ENCODE results near the gene PLTP. TPM values are rescaled to one million over a fixed set of nuclear protein-coding genes. Genes with fewer than 3 reads are reported as not detected.

The PLTP gene
- polyA plus RNA-seq, 3 donors = 1.6 to 3.0 (median 2.9) TPM

DNA sequence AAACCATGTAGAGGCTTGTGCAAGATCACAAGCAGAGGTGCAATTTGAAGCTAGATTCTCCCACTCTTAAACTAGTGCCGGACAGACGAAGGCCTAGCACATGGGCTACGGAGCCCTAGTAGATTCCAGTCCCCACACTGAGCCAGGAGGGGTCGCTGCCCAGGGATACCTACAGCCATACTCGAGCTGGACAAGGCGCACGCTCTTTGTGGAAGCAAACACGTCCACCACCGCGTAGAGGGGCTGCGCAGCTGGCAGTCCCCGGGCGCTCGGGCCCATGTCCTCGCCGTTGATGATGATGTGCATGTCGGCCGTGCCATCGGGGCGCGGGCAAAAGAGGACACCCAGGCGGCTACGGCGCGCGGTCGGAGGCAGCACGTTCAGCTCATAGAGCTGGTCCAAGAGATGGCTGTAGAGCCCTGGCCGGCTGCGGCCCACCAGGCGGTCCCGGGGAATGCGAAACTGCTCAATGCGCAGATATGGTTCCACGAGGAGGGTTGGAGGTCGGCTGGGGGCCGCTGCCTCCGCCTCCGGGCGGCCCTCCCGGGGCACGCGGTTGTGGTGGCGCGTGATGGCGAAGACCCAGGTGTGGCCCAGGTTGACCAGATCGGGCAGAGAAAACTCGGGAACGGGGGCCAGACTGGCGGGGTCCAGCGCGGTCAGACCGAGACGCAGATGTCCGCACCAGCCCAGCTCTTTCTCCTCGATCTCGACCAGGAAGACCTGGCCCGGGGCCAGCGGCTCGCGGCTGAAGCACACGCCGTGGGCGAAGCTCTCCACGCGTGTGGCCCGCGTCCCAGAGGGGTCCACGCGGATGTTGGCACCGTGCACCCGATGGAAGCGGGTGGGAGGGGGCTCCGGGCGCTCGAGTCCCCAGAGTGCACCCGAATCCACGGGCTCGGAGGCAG lies 21.6 kb downstream of the PLTP start:
- TF ChIP-seq, protein P1, sequence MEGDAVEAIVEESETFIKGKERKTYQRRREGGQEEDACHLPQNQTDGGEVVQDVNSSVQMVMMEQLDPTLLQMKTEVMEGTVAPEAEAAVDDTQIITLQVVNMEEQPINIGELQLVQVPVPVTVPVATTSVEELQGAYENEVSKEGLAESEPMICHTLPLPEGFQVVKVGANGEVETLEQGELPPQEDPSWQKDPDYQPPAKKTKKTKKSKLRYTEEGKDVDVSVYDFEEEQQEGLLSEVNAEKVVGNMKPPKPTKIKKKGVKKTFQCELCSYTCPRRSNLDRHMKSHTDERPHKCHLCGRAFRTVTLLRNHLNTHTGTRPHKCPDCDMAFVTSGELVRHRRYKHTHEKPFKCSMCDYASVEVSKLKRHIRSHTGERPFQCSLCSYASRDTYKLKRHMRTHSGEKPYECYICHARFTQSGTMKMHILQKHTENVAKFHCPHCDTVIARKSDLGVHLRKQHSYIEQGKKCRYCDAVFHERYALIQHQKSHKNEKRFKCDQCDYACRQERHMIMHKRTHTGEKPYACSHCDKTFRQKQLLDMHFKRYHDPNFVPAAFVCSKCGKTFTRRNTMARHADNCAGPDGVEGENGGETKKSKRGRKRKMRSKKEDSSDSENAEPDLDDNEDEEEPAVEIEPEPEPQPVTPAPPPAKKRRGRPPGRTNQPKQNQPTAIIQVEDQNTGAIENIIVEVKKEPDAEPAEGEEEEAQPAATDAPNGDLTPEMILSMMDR (IDR thresholded peaks at IDR 0.05) = peak; percentile 75
- H3K36me3 Mint-ChIP-seq = peaks cover 34 to 44% of the 10 kb centered on the region in 2 donors
- under 1% methylated on average over 79 of the region's 79 CpGs for WGBS (ENCODE audit: insufficient coverage)
- peak; percentile 69 to 82 (median 79) for DNase-seq
- intact Hi-C loops (cut with micrococcal nuclease) = loop anchor here (2.0 to 5.0 kb wide), 2 partner anchors 33 to 44 kb away; partner anchors contain the start of genes ACOT8 (in 1 of the 2), PCIF1 (in 1 of the 2) and ZSWIM3 (in 1 of the 2)
- peaks cover 35% of the 10 kb centered on the region for H3K4me1 Mint-ChIP-seq
- Histone ChIP-seq H3K79me2 (ENCODE audit: insufficient read depth, low read length) (peaks cover 46% of the 10 kb centered on the region), H4K20me1 (ENCODE audit: insufficient read depth, low read length) (peaks cover 28% of the 10 kb centered on the region), H3K36me3 (replicated peaks in 1 of 2; ENCODE audit: control insufficient read depth in 1 of 2, insufficient read depth in 2 of 2, low read length in 2 of 2) (peaks cover 27 to 41% of the 10 kb centered on the region in 2 donors), H3K4me2 (replicated peaks; ENCODE audit: extremely low read depth, low read length, poor library complexity, severe bottlenecking) (peak overlapping the region; percentile 99), H3K27me3 (ENCODE audit: control insufficient read depth in 2 of 2, insufficient read depth in 2 of 2, low read length in 2 of 2) (no peaks in the 10 kb centered on the region), H3K4me1 (ENCODE audit: control insufficient read depth in 1 of 2, insufficient read depth in 2 of 2, low read length in 2 of 2) (peaks cover 37 to 49% of the 10 kb centered on the region in 2 donors), H3K9me3 (replicated peaks in 1 of 2; ENCODE audit: control insufficient read depth in 1 of 2, insufficient read depth in 1 of 2, low read length in 2 of 2) (no peaks in the 10 kb centered on the region), H2AFZ (ENCODE audit: insufficient read depth, low read depth, low read length, poor library complexity, severe bottlenecking) (peak overlapping the region; percentile 92), H3K27ac (ENCODE audit: low read depth in 1 of 2, low read length in 2 of 2) (peak overlapping the region; percentile 59 to 87), H3K4me3 (replicated peaks in 1 of 3; ENCODE audit: low read depth in 2 of 3, low read length in 3 of 3) (peak overlapping the region; percentile 62 to 95 (median 72)), H3K9ac (ENCODE audit: insufficient read depth, low read length, poor library complexity, severe bottlenecking) (peak overlapping the region; percentile 78)
- H3K4me3 Mint-ChIP-seq = peak overlapping the region; percentile 91 to 93
- no peaks in the 10 kb centered on the region for H3K27me3 Mint-ChIP-seq (ENCODE audit: low read depth in 3 of 3)
- peak overlapping the region in 6 of 7 donors; percentile 46 to 96 (median 87) for H3K27ac Mint-ChIP-seq
- H3K9me3 Mint-ChIP-seq = peaks cover 0 to 2% (median 0%) of the 10 kb centered on the region in 7 donors

DNA sequence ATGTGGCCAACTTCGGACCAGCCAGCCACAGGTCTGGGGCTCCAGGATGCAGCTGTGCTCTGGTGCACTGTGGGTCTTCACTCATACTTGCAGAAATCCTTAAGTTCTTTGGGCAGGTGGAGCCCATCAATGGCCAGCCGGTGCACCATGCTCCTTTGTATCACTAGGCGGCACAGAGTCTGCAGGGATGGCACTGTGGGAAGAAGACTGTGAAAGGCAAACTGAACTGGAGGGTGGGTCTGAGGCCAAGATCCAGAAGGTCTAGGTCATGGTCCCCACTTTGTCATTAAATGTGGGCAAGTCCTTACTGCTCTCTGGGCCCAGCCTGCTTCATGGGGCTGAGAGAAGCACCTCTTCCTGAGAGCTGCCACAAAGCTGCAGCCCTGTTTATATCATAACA lies 23.3 kb downstream of the PLTP start:
- intact Hi-C loops (cut with micrococcal nuclease) = loop anchor here in 1 of 2 donors (5.0 kb wide), 1 partner anchor 44 kb away; the partner anchor contains the start of gene PCIF1
- Histone ChIP-seq H3K4me1 (ENCODE audit: control insufficient read depth in 1 of 2, insufficient read depth in 2 of 2, low read length in 2 of 2) (peaks cover 52 to 60% of the 10 kb centered on the region in 2 donors), H3K9ac (ENCODE audit: insufficient read depth, low read length, poor library complexity, severe bottlenecking) (no peak overlapping the region), H3K36me3 (replicated peaks in 1 of 2; ENCODE audit: control insufficient read depth in 1 of 2, insufficient read depth in 2 of 2, low read length in 2 of 2) (peaks cover 14 to 29% of the 10 kb centered on the region in 2 donors), H2AFZ (ENCODE audit: insufficient read depth, low read depth, low read length, poor library complexity, severe bottlenecking) (no peak overlapping the region), H3K27me3 (ENCODE audit: control insufficient read depth in 2 of 2, insufficient read depth in 2 of 2, low read length in 2 of 2) (no peaks in the 10 kb centered on the region), H4K20me1 (ENCODE audit: insufficient read depth, low read length) (peaks cover 20% of the 10 kb centered on the region), H3K4me3 (replicated peaks in 1 of 3; ENCODE audit: low read depth in 2 of 3, low read length in 3 of 3) (no peak overlapping the region), H3K79me2 (ENCODE audit: insufficient read depth, low read length) (peaks cover 46% of the 10 kb centered on the region), H3K4me2 (replicated peaks; ENCODE audit: extremely low read depth, low read length, poor library complexity, severe bottlenecking) (no peak overlapping the region), H3K27ac (ENCODE audit: low read depth in 1 of 2, low read length in 2 of 2) (no peak overlapping the region), H3K9me3 (replicated peaks in 1 of 2; ENCODE audit: control insufficient read depth in 1 of 2, insufficient read depth in 1 of 2, low read length in 2 of 2) (no peaks in the 10 kb centered on the region)
- H3K9me3 Mint-ChIP-seq = peaks cover 0 to 2% (median 0%) of the 10 kb centered on the region in 7 donors
- 67% methylated on average over 3 of the region's 3 CpGs for WGBS (ENCODE audit: insufficient coverage)
- TF ChIP-seq, protein P1 (IDR thresholded peaks at IDR 0.05) = no peak
- H3K27me3 Mint-ChIP-seq (ENCODE audit: low read depth in 3 of 3) = no peaks in the 10 kb centered on the region
- peak overlapping the region in 1 of 7 donors; percentile 24 for H3K27ac Mint-ChIP-seq
- no peak for DNase-seq
- H3K4me1 Mint-ChIP-seq = peaks cover 42% of the 10 kb centered on the region
- peaks cover 23 to 32% of the 10 kb centered on the region in 2 donors for H3K36me3 Mint-ChIP-seq
- no peak overlapping the region for H3K4me3 Mint-ChIP-seq

All from CD14-positive monocyte (primary cell).